RWPE1 (cell line): ENCODE measurements around the gene HPSE2.

ENCODE experiments used
- CTCF ChIA-PET: fragments of 350-600 bp; sonication (Branson Sonifier 250); formaldehyde crosslinking; extraction: SDS; loops from one replicate; lab custom pipeline; 2021; lab: Yijun Ruan, JAX
- POLR2A ChIA-PET: fragments of 400-600 bp; formaldehyde crosslinking; extraction: SDS; loops from one replicate; lab custom pipeline; 2020; ENCODE audit warnings: antibody characterized with exemption; ENCODE audit not compliant: low non-redundant PET; lab: Yijun Ruan, JAX
- DNase-seq: peaks from one replicate; pipeline ENCODE4 v3.0.0; 2012; ENCODE audit warnings: low spot score
- H3K27ac ChIP-seq: fragments of 450-650 bp; 2 replicates; pipeline ENCODE4 v1.5.1; 2017
- TF ChIP-seq, protein P1 (sequence below): fragments of 450-650 bp; conservative IDR thresholded peaks from 2 replicates; pipeline ENCODE4 v1.5.1; 2017; ENCODE audit warnings: low read depth, mild to moderate bottlenecking

HPSE2 gene

DNA sequence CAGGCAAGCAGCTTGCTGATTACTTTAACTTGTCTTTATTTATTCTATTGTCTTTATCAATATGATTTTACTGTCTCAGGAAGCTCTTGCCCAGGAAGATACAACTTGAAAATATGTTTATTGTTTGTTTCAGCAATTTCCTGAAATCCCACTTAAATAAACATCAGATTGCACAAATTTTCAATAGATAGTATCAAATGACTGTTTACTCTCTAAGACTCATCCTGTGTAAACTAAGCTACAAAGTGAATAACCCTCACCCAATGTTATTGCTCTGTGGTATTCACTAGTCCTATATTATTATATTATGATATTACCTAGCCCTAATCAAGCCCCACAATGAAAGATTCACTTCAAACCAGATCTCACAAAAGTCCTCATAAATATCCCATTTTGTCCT is 658.5 kb downstream of the HPSE2 start:
- ChIA-PET POLR2A (no interaction called here), CTCF (interaction anchor here (0.6 to 0.7 kb wide), 2 partner anchors 135 to 788 kb away, joined by 3 to 7 read pairs; no protein-coding TSS in a partner anchor)
- TF ChIP-seq, protein P1, sequence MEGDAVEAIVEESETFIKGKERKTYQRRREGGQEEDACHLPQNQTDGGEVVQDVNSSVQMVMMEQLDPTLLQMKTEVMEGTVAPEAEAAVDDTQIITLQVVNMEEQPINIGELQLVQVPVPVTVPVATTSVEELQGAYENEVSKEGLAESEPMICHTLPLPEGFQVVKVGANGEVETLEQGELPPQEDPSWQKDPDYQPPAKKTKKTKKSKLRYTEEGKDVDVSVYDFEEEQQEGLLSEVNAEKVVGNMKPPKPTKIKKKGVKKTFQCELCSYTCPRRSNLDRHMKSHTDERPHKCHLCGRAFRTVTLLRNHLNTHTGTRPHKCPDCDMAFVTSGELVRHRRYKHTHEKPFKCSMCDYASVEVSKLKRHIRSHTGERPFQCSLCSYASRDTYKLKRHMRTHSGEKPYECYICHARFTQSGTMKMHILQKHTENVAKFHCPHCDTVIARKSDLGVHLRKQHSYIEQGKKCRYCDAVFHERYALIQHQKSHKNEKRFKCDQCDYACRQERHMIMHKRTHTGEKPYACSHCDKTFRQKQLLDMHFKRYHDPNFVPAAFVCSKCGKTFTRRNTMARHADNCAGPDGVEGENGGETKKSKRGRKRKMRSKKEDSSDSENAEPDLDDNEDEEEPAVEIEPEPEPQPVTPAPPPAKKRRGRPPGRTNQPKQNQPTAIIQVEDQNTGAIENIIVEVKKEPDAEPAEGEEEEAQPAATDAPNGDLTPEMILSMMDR = no peak
- DNase-seq = no peak
- no peak overlapping the region for H3K27ac ChIP-seq

DNA sequence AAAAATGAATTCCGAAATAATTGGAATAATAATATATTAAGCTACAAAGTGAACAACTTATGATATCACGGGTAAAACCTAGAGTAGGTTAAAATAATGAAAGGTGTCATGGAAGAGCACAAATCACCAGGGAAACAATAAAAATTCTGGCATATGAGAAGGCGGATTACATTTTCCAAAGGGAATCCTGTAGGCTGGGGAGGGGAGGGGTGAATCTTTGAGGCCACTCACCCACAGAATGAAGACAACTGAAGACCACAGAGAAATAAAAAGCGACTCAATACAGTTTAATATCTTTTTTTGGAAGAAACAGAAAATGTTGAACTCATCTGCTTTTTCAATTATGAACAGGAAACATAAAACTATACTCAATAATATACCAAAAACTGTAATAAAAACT is 659.6 kb downstream of the HPSE2 start:
- H3K27ac ChIP-seq = no peak overlapping the region
- ChIA-PET POLR2A (no interaction called here), CTCF (interaction anchor here (0.7 kb wide), 2 partner anchors 136 to 549 kb away, joined by 4 read pairs; no protein-coding TSS in a partner anchor)
- no peak for DNase-seq
- TF ChIP-seq, protein P1 = no peak

DNA sequence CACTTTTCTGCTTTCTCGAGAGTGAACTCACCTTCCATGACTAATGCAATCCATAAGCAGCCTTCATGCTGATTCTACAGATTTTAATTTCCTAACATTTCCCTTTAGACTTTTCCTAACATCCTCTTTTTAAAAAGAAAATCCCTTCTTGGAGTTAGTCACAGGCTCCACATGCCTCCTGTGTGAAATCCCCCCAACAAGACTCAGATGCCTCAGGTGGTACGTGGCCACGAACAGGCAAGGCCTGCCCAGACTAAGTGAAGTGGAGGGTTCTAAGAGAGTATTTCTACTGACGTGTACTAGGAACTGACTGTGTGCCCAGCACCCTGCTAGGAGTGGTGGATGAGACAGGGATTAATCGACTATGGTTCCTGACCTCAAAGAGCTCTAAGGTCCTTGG is 663.1 kb downstream of the HPSE2 start:
- CTCF ChIA-PET = no interaction called here
- TF ChIP-seq, protein P1 = no peak
- no peak overlapping the region for H3K27ac ChIP-seq
- no peak for DNase-seq
- POLR2A ChIA-PET = no interaction called here

DNA sequence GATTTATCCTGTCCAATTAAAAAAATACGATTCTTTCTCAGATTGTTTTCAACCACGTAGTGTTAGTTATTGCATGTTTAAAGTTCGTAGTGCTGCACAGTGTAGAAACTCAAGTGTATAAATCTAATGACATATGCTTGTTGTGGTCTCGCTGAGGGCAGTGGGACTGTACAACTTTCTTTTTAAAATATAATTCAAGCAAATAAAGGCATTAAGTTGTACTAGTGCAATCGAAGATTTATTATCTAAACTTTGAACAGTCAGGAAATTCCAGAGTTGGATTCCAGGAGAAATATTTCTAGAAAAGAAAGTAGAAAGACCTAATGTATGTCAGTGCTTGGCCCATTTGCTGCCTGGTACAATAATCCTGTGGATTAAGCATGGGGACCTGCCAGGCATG is 664.8 kb downstream of the HPSE2 start:
- H3K27ac ChIP-seq = no peak overlapping the region
- CTCF ChIA-PET = interaction anchor here (0.6 kb wide), 1 partner anchor 688 kb away, joined by 3 read pairs; no protein-coding TSS in a partner anchor

DNA sequence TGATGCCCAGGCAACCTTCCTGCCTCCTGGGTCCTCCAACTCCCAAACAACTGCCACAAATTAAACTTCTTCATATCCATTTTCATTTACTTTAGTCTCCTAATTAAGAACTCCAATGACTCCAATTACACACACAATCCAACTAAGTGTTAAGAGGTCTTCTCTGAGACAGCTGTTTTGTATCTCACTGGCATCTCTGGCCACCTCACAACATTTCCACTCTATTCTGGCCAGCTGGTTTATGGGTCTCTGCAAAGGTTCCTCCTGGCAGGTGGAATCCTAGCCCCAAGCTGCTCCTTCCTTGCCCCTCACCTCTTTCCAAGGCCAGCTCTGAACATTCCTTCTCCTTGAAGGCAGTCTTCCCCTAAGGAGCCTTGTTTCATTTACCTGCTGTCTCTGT is 665.8 kb downstream of the HPSE2 start:
- no peak for DNase-seq
- POLR2A ChIA-PET = no interaction called here
- TF ChIP-seq, protein P1 = no peak
- CTCF ChIA-PET = interaction anchor here (0.6 kb wide), 1 partner anchor 457 kb away, joined by 3 read pairs; no protein-coding TSS in a partner anchor
- H3K27ac ChIP-seq = no peak overlapping the region

More for the DNA sequence above, 664.8 kb downstream of the HPSE2 start:
- POLR2A ChIA-PET = no interaction called here
- no peak for DNase-seq
- TF ChIP-seq, protein P1 = no peak

DNA sequence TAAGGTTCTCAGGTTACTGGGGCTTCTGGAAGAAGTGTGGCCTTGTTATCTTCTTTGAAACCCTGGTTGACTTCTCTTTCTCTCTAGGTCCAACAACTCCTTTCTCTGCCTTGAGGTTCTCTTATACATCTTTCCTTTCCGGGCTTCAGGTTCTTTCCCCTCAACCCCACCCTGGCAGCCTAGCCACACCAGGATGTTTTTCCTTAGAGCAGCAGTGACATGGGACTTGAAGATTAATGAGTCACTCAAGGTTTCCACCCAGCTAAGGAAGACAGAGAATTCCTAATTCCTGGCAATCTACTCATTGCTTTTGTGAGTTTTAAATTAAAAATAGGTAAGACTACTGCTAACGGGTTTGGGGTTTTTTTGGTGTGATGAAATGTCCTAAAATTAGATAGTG is 667.1 kb downstream of the HPSE2 start:
- TF ChIP-seq, protein P1 = no peak
- CTCF ChIA-PET = no interaction called here
- no peak for DNase-seq

More for the DNA sequence above, 667.1 kb downstream of the HPSE2 start:
- POLR2A ChIA-PET = no interaction called here
- no peak overlapping the region for H3K27ac ChIP-seq
